Stimulated activated CD8-positive, alpha-beta memory T cell treated with anti-CD3 and anti-CD28 coated beads, Interleukin-4, amount 100 ng/mL, for 24 hours (primary cell): Measurements from ENCODE around the gene TWIST2.

Source experiments
- DNase-seq: peaks from one replicate; pipeline ENCODE4 v3.0.0-alpha.2; 2020; ENCODE audit warnings: low read depth

The TWIST2 gene

GRCh38 chr2:238891457-238892203 is 43.7 kb downstream of the TWIST2 start:
- DNase-seq: no peak

GRCh38 chr2:238892204-238892500 is 44.3 kb downstream of the TWIST2 start:
- no peak for DNase-seq

GRCh38 chr2:238892796-238893195 is 44.9 kb downstream of the TWIST2 start:
- DNase-seq: no peak

- no peak for DNase-seq
These were observed 45.6 kb downstream of the TWIST2 start for GRCh38 chr2:238893349-238894000.

GRCh38 chr2:238894226-238894949 is 46.5 kb downstream of the TWIST2 start:
- DNase-seq: no peak

GRCh38 chr2:238894950-238895298 is 47.0 kb downstream of the TWIST2 start:
- no peak for DNase-seq

- no peak for DNase-seq
These were observed 47.5 kb downstream of the TWIST2 start for GRCh38 chr2:238895361-238895882.

GRCh38 chr2:238895891-238896600 is 48.2 kb downstream of the TWIST2 start:
- DNase-seq: no peak

GRCh38 chr2:238896641-238897040 is 48.8 kb downstream of the TWIST2 start:
- DNase-seq: no peak

- no peak for DNase-seq
These were observed 49.4 kb downstream of the TWIST2 start for GRCh38 chr2:238897122-238897880.

GRCh38 chr2:238897911-238898311 is 50.0 kb downstream of the TWIST2 start:
- no peak for DNase-seq

- no peak for DNase-seq
These were observed 50.8 kb downstream of the TWIST2 start for GRCh38 chr2:238898534-238899281.

- DNase-seq: no peak
These were observed 51.5 kb downstream of the TWIST2 start for GRCh38 chr2:238899386-238899785.

GRCh38 chr2:238900511-238900910 is 52.6 kb downstream of the TWIST2 start:
- no peak for DNase-seq

- no peak for DNase-seq
These were observed 53.7 kb downstream of the TWIST2 start for GRCh38 chr2:238901461-238902057.

GRCh38 chr2:238902285-238902684 is 54.4 kb downstream of the TWIST2 start:
- no peak for DNase-seq

- no peak for DNase-seq
These were observed 55.3 kb downstream of the TWIST2 start for GRCh38 chr2:238903141-238903540.

- DNase-seq: no peak
These were observed 56.3 kb downstream of the TWIST2 start for GRCh38 chr2:238904177-238904576.

GRCh38 chr2:238904716-238905115 is 56.8 kb downstream of the TWIST2 start:
- no peak for DNase-seq

- no peak for DNase-seq
These were observed 57.3 kb downstream of the TWIST2 start for GRCh38 chr2:238905224-238905623.

- no peak for DNase-seq
These were observed 57.8 kb downstream of the TWIST2 start for GRCh38 chr2:238905644-238906043.
